Activated T-cell treated with anti-CD3 and anti-CD28 coated beads, Interleukin-2, amount 50 U/mL, for 4 hours (primary cell): ENCODE measurements around the gene GNS. TPM values are rescaled to one million over a fixed set of nuclear protein-coding genes. Genes with fewer than 3 reads are reported as not detected.
"Not testable (repeated sequence)": the region's sequence is repeated elsewhere in the genome, so short reads cannot be mapped to it uniquely, and the experiment has no call there.

ENCODE experiments used
- ATAC-seq, 2 donors: fragments of 200-7000 bp; cut with Tn5 transposase; one replicate each; pipeline ENCODE4 v1.10.0; 2021
- DNase-seq: peaks from one replicate; pipeline ENCODE4 v3.0.0-alpha.2; 2020
- H3K27me3 Mint-ChIP-seq: one replicate; pipeline ENCODE4 v1.8.0; 2021; ENCODE audit warnings: low read depth, mixed read lengths
- H3K36me3 Mint-ChIP-seq: one replicate; pipeline ENCODE4 v1.8.0; 2022; ENCODE audit warnings: mixed read lengths; ENCODE audit not compliant: insufficient read depth
- H3K4me1 Mint-ChIP-seq: one replicate; pipeline ENCODE4 v1.8.0; 2021; ENCODE audit warnings: low read depth, mixed read lengths
- H3K4me3 Mint-ChIP-seq: one replicate; pipeline ENCODE4 v1.8.0; 2021; ENCODE audit warnings: mild to moderate bottlenecking, moderate library complexity, mixed read lengths
- H3K9me3 Mint-ChIP-seq: one replicate; pipeline ENCODE4 v1.8.0; 2021; ENCODE audit warnings: mixed read lengths
- total RNA-seq, 3 donors: library from RNA; stranded (reverse); gene quantifications; one replicate each; pipeline ENCODE4 v1.2.1, GENCODE V29; 2021

The GNS gene
- total RNA-seq, 3 donors from 2014 or later, result 15.7 to 17.2 (median 16.0) TPM

- Mint-ChIP-seq H3K9me3 (no peaks in the 10 kb centered on the region), H3K4me3 (no peak overlapping the region), H3K36me3 (no peaks in the 10 kb centered on the region), H3K27me3 (peaks cover 8% of the 10 kb centered on the region), H3K4me1 (no peaks in the 10 kb centered on the region)
- no peak for DNase-seq
- no peak for ATAC-seq
Observed at GRCh38 chr12:64790166-64790565, 31.0 kb upstream of the GNS start.

GRCh38 chr12:64785838-64786237 is 26.6 kb upstream of the GNS start:
- no peak overlapping the region for H3K4me3 Mint-ChIP-seq
- ATAC-seq, result no peak

GRCh38 chr12:64782191-64782876 is 23.1 kb upstream of the GNS start:
- DNase-seq, result no peak
- Mint-ChIP-seq H3K4me3 (peak overlapping the region; percentile 78), H3K4me1 (peaks cover 15% of the 10 kb centered on the region), H3K36me3 (no peaks in the 10 kb centered on the region), H3K27me3 (peaks cover 61% of the 10 kb centered on the region), H3K9me3 (peaks cover 6% of the 10 kb centered on the region)
- ATAC-seq, result no peak

More at GRCh38 chr12:64785838-64786237, 26.6 kb upstream of the GNS start:
- H3K36me3 Mint-ChIP-seq, result no peaks in the 10 kb centered on the region
- H3K9me3 Mint-ChIP-seq, result no peaks in the 10 kb centered on the region
- H3K27me3 Mint-ChIP-seq, result peaks cover 40% of the 10 kb centered on the region
- no peak for DNase-seq
- H3K4me1 Mint-ChIP-seq, result peaks cover 12% of the 10 kb centered on the region

GRCh38 chr12:64781280-64782190 is 22.3 kb upstream of the GNS start:
- Mint-ChIP-seq H3K9me3 (peaks cover 11% of the 10 kb centered on the region), H3K36me3 (no peaks in the 10 kb centered on the region), H3K4me3 (peak overlapping the region; percentile 78), H3K27me3 (peaks cover 64% of the 10 kb centered on the region), H3K4me1 (peaks cover 15% of the 10 kb centered on the region)
- ATAC-seq (peak; percentile 29 to 38), DNase-seq (no peak)

- peaks cover 67% of the 10 kb centered on the region for H3K27me3 Mint-ChIP-seq
Observed at GRCh38 chr12:64780531-64781279, 21.5 kb upstream of the GNS start.

GRCh38 chr12:64780132-64780530 is 20.9 kb upstream of the GNS start:
- Mint-ChIP-seq H3K27me3 (peaks cover 69% of the 10 kb centered on the region), H3K4me3 (peak overlapping the region; percentile 70), H3K36me3 (no peaks in the 10 kb centered on the region), H3K4me1 (peaks cover 15% of the 10 kb centered on the region), H3K9me3 (peaks cover 25% of the 10 kb centered on the region)
- no peak for DNase-seq
- no peak for ATAC-seq

More at GRCh38 chr12:64780531-64781279, 21.5 kb upstream of the GNS start:
- Mint-ChIP-seq H3K4me3 (peak overlapping the region; percentile 70), H3K36me3 (no peaks in the 10 kb centered on the region), H3K4me1 (peaks cover 15% of the 10 kb centered on the region), H3K9me3 (peaks cover 19% of the 10 kb centered on the region)
- ATAC-seq (peak; percentile 76 to 79), DNase-seq (no peak)

GRCh38 chr12:64779354-64779974 is 20.3 kb upstream of the GNS start:
- H3K9me3 Mint-ChIP-seq, result peaks cover 26% of the 10 kb centered on the region

GRCh38 chr12:64775147-64775736 is 16.0 kb upstream of the GNS start:
- H3K9me3 Mint-ChIP-seq, result peaks cover 37% of the 10 kb centered on the region
- not testable (repeated sequence) for H3K4me1 Mint-ChIP-seq, H3K36me3 Mint-ChIP-seq, DNase-seq, H3K4me3 Mint-ChIP-seq, ATAC-seq
- peaks cover 60% of the 10 kb centered on the region for H3K27me3 Mint-ChIP-seq

More at GRCh38 chr12:64779354-64779974, 20.3 kb upstream of the GNS start:
- ATAC-seq, result no peak
- Mint-ChIP-seq H3K36me3 (no peaks in the 10 kb centered on the region), H3K27me3 (peaks cover 68% of the 10 kb centered on the region), H3K4me3 (peak overlapping the region; percentile 70), H3K4me1 (peaks cover 15% of the 10 kb centered on the region)
- no peak for DNase-seq

GRCh38 chr12:64773386-64773785 is 14.2 kb upstream of the GNS start:
- peaks cover 37% of the 10 kb centered on the region for H3K9me3 Mint-ChIP-seq
- peaks cover 2% of the 10 kb centered on the region for H3K36me3 Mint-ChIP-seq
- peaks cover 46% of the 10 kb centered on the region for H3K27me3 Mint-ChIP-seq
- ATAC-seq (no peak), DNase-seq (no peak)
- H3K4me1 Mint-ChIP-seq, result no peaks in the 10 kb centered on the region
- H3K4me3 Mint-ChIP-seq, result no peak overlapping the region

- Mint-ChIP-seq H3K9me3 (peaks cover 4% of the 10 kb centered on the region), H3K27me3 (peaks cover 14% of the 10 kb centered on the region), H3K4me3 (no peak overlapping the region), H3K36me3 (peaks cover 2% of the 10 kb centered on the region), H3K4me1 (no peaks in the 10 kb centered on the region)
- DNase-seq (no peak), ATAC-seq (no peak)
Observed at GRCh38 chr12:64767495-64767894, 8.3 kb upstream of the GNS start.

GRCh38 chr12:64760808-64761573 is 1.8 kb upstream of the GNS start:
- ATAC-seq (no peak), DNase-seq (no peak)
- Mint-ChIP-seq H3K4me3 (no peak overlapping the region), H3K4me1 (peaks cover 36% of the 10 kb centered on the region), H3K36me3 (peaks cover under 1% of the 10 kb centered on the region), H3K9me3 (no peaks in the 10 kb centered on the region), H3K27me3 (peaks cover 1% of the 10 kb centered on the region)

GRCh38 chr12:64757771-64758170 is 1.4 kb downstream of the GNS start:
- Mint-ChIP-seq H3K9me3 (no peaks in the 10 kb centered on the region), H3K36me3 (peaks cover 3% of the 10 kb centered on the region), H3K27me3 (no peaks in the 10 kb centered on the region), H3K4me3 (peak overlapping the region; percentile 7), H3K4me1 (peaks cover 52% of the 10 kb centered on the region)
- DNase-seq (no peak), ATAC-seq (no peak)

- H3K36me3 Mint-ChIP-seq, result peaks cover 3% of the 10 kb centered on the region
- no peak for DNase-seq
- no peaks in the 10 kb centered on the region for H3K9me3 Mint-ChIP-seq
Observed at GRCh38 chr12:64756376-64756775, 2.8 kb downstream of the GNS start.

More at GRCh38 chr12:64756376-64756775, 2.8 kb downstream of the GNS start:
- Mint-ChIP-seq H3K4me1 (peaks cover 53% of the 10 kb centered on the region), H3K27me3 (no peaks in the 10 kb centered on the region), H3K4me3 (no peak overlapping the region)
- ATAC-seq, result no peak
